Panc1 (cell line): ENCODE measurements around the gene NPHP4.

ENCODE experiments used
- POLR2AphosphoS5 ChIP-seq: IDR thresholded peaks from 2 replicates; pipeline ENCODE4 v1.6.1; 2012; ENCODE audit warnings: mild to moderate bottlenecking, low read depth, low read length, moderate library complexity
- SIN3A ChIP-seq: IDR thresholded peaks from 2 replicates; pipeline ENCODE4 v1.6.1; 2012; ENCODE audit warnings: low read depth, mild to moderate bottlenecking, low read length, moderate library complexity, borderline replicate concordance; ENCODE audit not compliant: insufficient read depth
- TCF7L2 ChIP-seq: IDR thresholded peaks from 2 replicates; pipeline ENCODE4 v1.6.1; 2011; ENCODE audit warnings: mild to moderate bottlenecking, low read depth, low read length, inconsistent platforms
- TF ChIP-seq, protein P1 (sequence below): fragments of 450-650 bp; IDR thresholded peaks from 2 replicates; pipeline ENCODE4 v1.5.1; 2017; ENCODE audit warnings: mild to moderate bottlenecking

DNA sequence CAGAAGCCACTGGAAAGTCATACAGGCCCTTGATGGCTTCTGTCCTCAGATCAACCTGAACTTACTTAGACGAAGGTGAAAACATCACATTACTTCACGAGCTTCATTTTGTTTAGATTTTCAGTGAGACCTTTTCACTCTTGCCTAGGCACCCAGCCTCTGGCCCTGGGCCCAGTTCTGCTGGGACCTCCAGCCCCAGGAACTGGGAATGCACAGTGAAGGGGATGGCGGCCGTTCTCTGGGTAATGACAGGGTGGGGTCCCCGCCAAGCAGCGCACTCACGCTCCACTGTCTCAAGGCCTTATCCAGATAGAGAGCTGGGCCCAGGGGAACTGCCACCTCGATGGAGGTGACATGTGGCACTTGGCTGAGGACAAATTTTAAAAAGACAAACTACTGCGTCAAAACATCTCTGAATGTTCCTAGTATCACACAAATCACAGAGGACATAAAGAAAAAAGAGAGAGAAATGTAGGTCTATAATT is 54.8 kb downstream of the NPHP4 start:
- TF ChIP-seq, protein P1, sequence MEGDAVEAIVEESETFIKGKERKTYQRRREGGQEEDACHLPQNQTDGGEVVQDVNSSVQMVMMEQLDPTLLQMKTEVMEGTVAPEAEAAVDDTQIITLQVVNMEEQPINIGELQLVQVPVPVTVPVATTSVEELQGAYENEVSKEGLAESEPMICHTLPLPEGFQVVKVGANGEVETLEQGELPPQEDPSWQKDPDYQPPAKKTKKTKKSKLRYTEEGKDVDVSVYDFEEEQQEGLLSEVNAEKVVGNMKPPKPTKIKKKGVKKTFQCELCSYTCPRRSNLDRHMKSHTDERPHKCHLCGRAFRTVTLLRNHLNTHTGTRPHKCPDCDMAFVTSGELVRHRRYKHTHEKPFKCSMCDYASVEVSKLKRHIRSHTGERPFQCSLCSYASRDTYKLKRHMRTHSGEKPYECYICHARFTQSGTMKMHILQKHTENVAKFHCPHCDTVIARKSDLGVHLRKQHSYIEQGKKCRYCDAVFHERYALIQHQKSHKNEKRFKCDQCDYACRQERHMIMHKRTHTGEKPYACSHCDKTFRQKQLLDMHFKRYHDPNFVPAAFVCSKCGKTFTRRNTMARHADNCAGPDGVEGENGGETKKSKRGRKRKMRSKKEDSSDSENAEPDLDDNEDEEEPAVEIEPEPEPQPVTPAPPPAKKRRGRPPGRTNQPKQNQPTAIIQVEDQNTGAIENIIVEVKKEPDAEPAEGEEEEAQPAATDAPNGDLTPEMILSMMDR = no peak
- TF ChIP-seq POLR2AphosphoS5 (no peak), SIN3A (no peak), TCF7L2 (no peak)
